Raji (cell line): Measurements from ENCODE around the gene KIAA2012.

ENCODE experiments used
- POLR2A ChIP-seq: IDR thresholded peaks from 2 replicates; pipeline ENCODE4 v1.6.1; 2011; ENCODE audit warnings: low read depth, low read length, control low read depth; ENCODE audit not compliant: insufficient read depth

The KIAA2012 gene

GRCh38 chr2:202091476-202091875 is 18.4 kb downstream of the KIAA2012 start:
- no peak for TF ChIP-seq POLR2A

GRCh38 chr2:202094426-202094986 is 21.5 kb downstream of the KIAA2012 start:
- no peak for TF ChIP-seq POLR2A

GRCh38 chr2:202095235-202095634 is 22.2 kb downstream of the KIAA2012 start:
- no peak for TF ChIP-seq POLR2A

- no peak for TF ChIP-seq POLR2A
Observed at GRCh38 chr2:202096736-202097135, 23.7 kb downstream of the KIAA2012 start.

- TF ChIP-seq POLR2A = no peak
Observed at GRCh38 chr2:202098291-202098690, 25.2 kb downstream of the KIAA2012 start.

- TF ChIP-seq POLR2A = no peak
Observed at GRCh38 chr2:202099515-202099914, 26.5 kb downstream of the KIAA2012 start.

- no peak for TF ChIP-seq POLR2A
Observed at GRCh38 chr2:202100176-202100575, 27.1 kb downstream of the KIAA2012 start.

- no peak for TF ChIP-seq POLR2A
Observed at GRCh38 chr2:202101026-202101579, 28.0 kb downstream of the KIAA2012 start.

GRCh38 chr2:202102425-202103000 is 29.5 kb downstream of the KIAA2012 start:
- TF ChIP-seq POLR2A = no peak

- TF ChIP-seq POLR2A = no peak
Observed at GRCh38 chr2:202104286-202104870, 31.3 kb downstream of the KIAA2012 start.

- TF ChIP-seq POLR2A = no peak
Observed at GRCh38 chr2:202105025-202105424, 32.0 kb downstream of the KIAA2012 start.

- TF ChIP-seq POLR2A = no peak
Observed at GRCh38 chr2:202108345-202108744, 35.3 kb downstream of the KIAA2012 start.

GRCh38 chr2:202109139-202109736 is 36.2 kb downstream of the KIAA2012 start:
- TF ChIP-seq POLR2A = no peak

- TF ChIP-seq POLR2A = no peak
Observed at GRCh38 chr2:202109737-202110184, 36.7 kb downstream of the KIAA2012 start.

- TF ChIP-seq POLR2A = no peak
Observed at GRCh38 chr2:202110491-202110890, 37.4 kb downstream of the KIAA2012 start.

GRCh38 chr2:202112041-202112440 is 39.0 kb downstream of the KIAA2012 start:
- no peak for TF ChIP-seq POLR2A
